Measurements from ENCODE around the gene TAS2R38.

- no peak for TF ChIP-seq CTCF (IDR thresholded peaks at IDR 0.05)
- no peak for TF ChIP-seq POLR2AphosphoS5 (IDR thresholded peaks at IDR 0.05)
- TF ChIP-seq EP300 (IDR thresholded peaks at IDR 0.05), result no peak
- no peak for TF ChIP-seq POLR2A (IDR thresholded peaks at IDR 0.05)
Observed at GRCh38 chr7:141978351-141978750, 4.8 kb upstream of the TAS2R38 start.

All from gastroesophageal sphincter (tissue), 3 donors.